ENCODE data around the gene TBC1D22B. TPM values are rescaled to one million over a fixed set of nuclear protein-coding genes. Genes with fewer than 3 reads are reported as not detected.

TBC1D22B gene
- total RNA-seq, 2 donors from 2014 or later, result 7.7 to 11.6 TPM

- Histone ChIP-seq H3K36me3 (peaks cover 48% of the 10 kb centered on the region), H3K27me3 (replicated peaks; ENCODE audit: insufficient read depth) (no peaks in the 10 kb centered on the region), H3K9me3 (no peaks in the 10 kb centered on the region), H3K27ac (no peak overlapping the region), H3K4me1 (ENCODE audit: control insufficient read depth in 1 of 2, low read depth in 2 of 2) (no peaks in the 10 kb centered on the region), H3K4me3 (no peak overlapping the region)
- no peak for TF ChIP-seq CTCF (IDR thresholded peaks at IDR 0.05)
- ATAC-seq (ENCODE audit: insufficient number of reproducible peaks, low FRiP score, low read depth) (no peak), DNase-seq (ENCODE audit: low spot score) (no peak)
These were observed 58.5 kb downstream of the TBC1D22B start for GRCh38 chr6:37316071-37316470.

- no peaks in the 10 kb centered on the region for H3K9me3 ChIP-seq
- no peaks in the 10 kb centered on the region for H3K27me3 ChIP-seq (replicated peaks; ENCODE audit: insufficient read depth)
- peaks cover 48% of the 10 kb centered on the region for H3K36me3 ChIP-seq
- no peak overlapping the region for H3K4me3 ChIP-seq
- no peaks in the 10 kb centered on the region for H3K4me1 ChIP-seq (ENCODE audit: control insufficient read depth in 1 of 2, low read depth in 2 of 2)
- no peak for TF ChIP-seq CTCF (IDR thresholded peaks at IDR 0.05)
- H3K27ac ChIP-seq, result no peak overlapping the region
- ATAC-seq (ENCODE audit: insufficient number of reproducible peaks, low FRiP score, low read depth) (no peak), DNase-seq (ENCODE audit: low spot score) (no peak)
These were observed 59.9 kb downstream of the TBC1D22B start for GRCh38 chr6:37317312-37318038.

GRCh38 chr6:37319156-37319555 lies 61.6 kb downstream of the TBC1D22B start:
- peaks cover 37% of the 10 kb centered on the region for H3K36me3 ChIP-seq
- no peak for DNase-seq (ENCODE audit: low spot score)
- no peaks in the 10 kb centered on the region for H3K9me3 ChIP-seq
- TF ChIP-seq CTCF (IDR thresholded peaks at IDR 0.05), result no peak
- peaks cover 0 to 11% of the 10 kb centered on the region in 2 donors for H3K4me1 ChIP-seq (ENCODE audit: control insufficient read depth in 1 of 2, low read depth in 2 of 2)
- ATAC-seq (ENCODE audit: insufficient number of reproducible peaks, low FRiP score, low read depth), result no peak
- no peaks in the 10 kb centered on the region for H3K27me3 ChIP-seq (replicated peaks; ENCODE audit: insufficient read depth)
- H3K4me3 ChIP-seq, result no peak overlapping the region
- H3K27ac ChIP-seq, result no peak overlapping the region

GRCh38 chr6:37319856-37320480 lies 62.4 kb downstream of the TBC1D22B start:
- no peak overlapping the region for H3K4me3 ChIP-seq
- TF ChIP-seq CTCF (IDR thresholded peaks at IDR 0.05), result no peak
- peaks cover 31% of the 10 kb centered on the region for H3K36me3 ChIP-seq
- peaks cover 0 to 20% of the 10 kb centered on the region in 2 donors for H3K4me1 ChIP-seq (ENCODE audit: control insufficient read depth in 1 of 2, low read depth in 2 of 2)
- H3K9me3 ChIP-seq, result no peaks in the 10 kb centered on the region
- no peaks in the 10 kb centered on the region for H3K27me3 ChIP-seq (replicated peaks; ENCODE audit: insufficient read depth)
- H3K27ac ChIP-seq, result no peak overlapping the region
- no peak for ATAC-seq (ENCODE audit: insufficient number of reproducible peaks, low FRiP score, low read depth)
- no peak for DNase-seq (ENCODE audit: low spot score)

- Histone ChIP-seq H3K4me1 (ENCODE audit: control insufficient read depth in 1 of 2, low read depth in 2 of 2) (peaks cover 0 to 24% of the 10 kb centered on the region in 2 donors), H3K27me3 (replicated peaks; ENCODE audit: insufficient read depth) (no peaks in the 10 kb centered on the region), H3K4me3 (no peak overlapping the region), H3K9me3 (no peaks in the 10 kb centered on the region), H3K36me3 (peaks cover 25% of the 10 kb centered on the region), H3K27ac (no peak overlapping the region)
- no peak for ATAC-seq (ENCODE audit: insufficient number of reproducible peaks, low FRiP score, low read depth)
- TF ChIP-seq CTCF (IDR thresholded peaks at IDR 0.05), result no peak
- no peak for DNase-seq (ENCODE audit: low spot score)
These were observed 63.1 kb downstream of the TBC1D22B start for GRCh38 chr6:37320646-37321045.

Measured in thoracic aorta (tissue), 2 donors.